GM12872 (cell line): ENCODE measurements around the gene MSI2.

Experiments
- TF ChIP-seq, protein P1 (sequence below): IDR thresholded peaks from 3 replicates; pipeline ENCODE4 v1.5.1; 2011; ENCODE audit warnings: low read depth, mild to moderate bottlenecking, low read length, moderate library complexity; ENCODE audit not compliant: insufficient read depth

MSI2 gene

GRCh38 chr17:57288040-57288772 is 31.9 kb downstream of the MSI2 start:
- TF ChIP-seq, protein P1, sequence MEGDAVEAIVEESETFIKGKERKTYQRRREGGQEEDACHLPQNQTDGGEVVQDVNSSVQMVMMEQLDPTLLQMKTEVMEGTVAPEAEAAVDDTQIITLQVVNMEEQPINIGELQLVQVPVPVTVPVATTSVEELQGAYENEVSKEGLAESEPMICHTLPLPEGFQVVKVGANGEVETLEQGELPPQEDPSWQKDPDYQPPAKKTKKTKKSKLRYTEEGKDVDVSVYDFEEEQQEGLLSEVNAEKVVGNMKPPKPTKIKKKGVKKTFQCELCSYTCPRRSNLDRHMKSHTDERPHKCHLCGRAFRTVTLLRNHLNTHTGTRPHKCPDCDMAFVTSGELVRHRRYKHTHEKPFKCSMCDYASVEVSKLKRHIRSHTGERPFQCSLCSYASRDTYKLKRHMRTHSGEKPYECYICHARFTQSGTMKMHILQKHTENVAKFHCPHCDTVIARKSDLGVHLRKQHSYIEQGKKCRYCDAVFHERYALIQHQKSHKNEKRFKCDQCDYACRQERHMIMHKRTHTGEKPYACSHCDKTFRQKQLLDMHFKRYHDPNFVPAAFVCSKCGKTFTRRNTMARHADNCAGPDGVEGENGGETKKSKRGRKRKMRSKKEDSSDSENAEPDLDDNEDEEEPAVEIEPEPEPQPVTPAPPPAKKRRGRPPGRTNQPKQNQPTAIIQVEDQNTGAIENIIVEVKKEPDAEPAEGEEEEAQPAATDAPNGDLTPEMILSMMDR = no peak

DNA sequence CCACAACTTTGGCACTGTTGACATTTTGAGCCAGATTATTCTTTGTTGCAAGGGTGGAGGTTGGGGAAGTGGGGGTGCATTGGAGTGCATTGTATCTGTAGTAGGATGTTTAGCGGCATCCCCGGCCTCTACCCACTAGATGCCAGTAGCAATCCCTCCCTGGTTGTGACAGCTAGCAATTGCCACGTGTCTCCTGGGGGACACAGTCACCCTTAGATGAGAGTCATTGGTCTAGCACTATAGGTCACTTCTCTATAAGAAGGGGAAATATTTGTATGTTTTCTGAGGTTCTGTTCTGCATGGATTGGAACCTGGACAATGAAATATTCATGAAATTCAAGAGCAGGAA is 32.4 kb downstream of the MSI2 start:
- TF ChIP-seq, protein P1 = no peak

DNA sequence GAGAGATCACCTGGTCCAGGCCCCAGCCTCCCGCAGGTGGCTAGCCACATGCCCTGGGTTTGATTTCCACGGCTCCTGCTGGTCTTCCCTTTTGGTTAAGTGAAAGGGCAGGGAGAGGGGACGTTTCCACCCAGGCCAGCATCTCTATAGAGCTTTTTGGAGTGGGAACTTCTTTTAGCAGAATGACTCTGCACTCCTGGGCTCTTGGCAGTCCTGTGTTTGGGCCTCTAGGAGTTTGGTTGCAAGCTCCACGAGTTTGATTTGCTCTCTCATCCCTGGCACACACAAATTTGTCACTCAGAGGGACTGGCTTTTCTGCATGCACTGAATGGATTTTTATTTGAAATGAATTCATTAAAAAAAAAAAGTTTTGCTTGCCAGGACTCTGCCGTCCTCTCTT is 32.8 kb downstream of the MSI2 start:
- TF ChIP-seq, protein P1 = no peak

DNA sequence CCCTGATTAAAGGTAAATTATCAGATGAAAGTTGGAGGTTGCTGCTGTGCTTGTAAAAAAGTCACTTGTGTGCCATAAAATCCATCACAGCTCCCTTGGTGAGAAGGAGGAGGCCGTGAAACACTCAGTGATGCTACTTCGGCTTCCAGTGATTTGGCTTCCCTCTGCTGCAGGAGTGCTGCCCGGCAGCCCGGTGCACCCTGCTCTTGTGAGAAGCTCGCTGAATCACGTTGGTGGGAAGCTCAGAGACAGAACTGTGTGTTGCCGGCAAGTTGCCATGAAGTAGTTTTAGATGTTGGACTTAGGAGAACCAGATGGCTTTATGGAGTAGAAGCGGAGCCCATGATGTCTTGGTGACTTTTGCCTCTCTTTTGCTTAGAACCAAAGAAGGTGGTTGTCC is 33.3 kb downstream of the MSI2 start:
- TF ChIP-seq, protein P1 = no peak

DNA sequence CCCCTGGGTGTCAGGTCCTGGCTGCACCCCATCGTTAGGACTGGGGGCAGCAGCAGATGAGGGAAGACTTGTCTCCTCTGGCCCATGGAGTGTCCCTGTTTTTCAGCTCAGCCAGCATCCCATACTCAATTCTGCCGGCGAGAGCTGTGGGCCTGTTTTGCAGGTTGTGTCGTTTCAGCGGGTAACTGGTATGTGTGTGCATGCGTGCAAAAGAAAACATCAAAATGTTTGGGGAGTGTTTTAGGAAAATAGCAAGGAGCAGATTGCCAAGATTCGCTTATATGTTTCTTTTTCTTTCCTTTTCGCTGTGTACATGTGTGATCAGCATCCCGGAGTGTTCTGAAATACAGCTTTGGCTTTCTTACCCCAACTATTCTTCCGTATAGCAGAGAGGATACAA is 34.7 kb downstream of the MSI2 start:
- TF ChIP-seq, protein P1 = no peak

DNA sequence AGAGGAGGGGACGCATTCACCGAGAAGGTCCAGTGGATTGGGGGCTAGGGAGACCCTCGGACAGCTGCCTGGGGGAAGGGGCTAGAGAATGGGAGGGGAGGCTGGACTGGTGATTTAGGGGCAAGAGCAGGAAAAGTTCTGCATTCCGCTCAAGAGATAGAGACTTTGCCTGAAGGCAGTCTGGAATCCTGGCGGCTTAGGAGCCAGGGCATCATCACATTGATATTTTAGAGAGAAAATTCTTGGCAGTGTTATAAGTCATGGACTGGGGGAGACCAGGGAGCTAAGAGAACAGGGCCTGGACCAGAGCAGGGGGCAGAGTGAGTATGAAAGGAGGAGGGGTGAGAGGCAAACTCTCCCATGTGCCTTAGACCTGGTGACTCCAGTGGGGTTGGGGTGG is 35.8 kb downstream of the MSI2 start:
- TF ChIP-seq, protein P1 = no peak

GRCh38 chr17:57293077-57293476 is 36.8 kb downstream of the MSI2 start:
- TF ChIP-seq, protein P1 = no peak
